WI38 (cell line): ENCODE results near the gene ADARB1.

Experiments used
- H3K4me3 ChIP-seq: 2 replicates; pipeline ENCODE4 v1.5.1; 2011; ENCODE audit warnings: low read depth, mild to moderate bottlenecking, control low read depth, low read length
- CTCF ChIP-seq: IDR thresholded peaks from 2 replicates; pipeline ENCODE4 v1.5.1; 2012; ENCODE audit warnings: low read depth, mild to moderate bottlenecking, control low read depth, low read length

The ADARB1 gene

GRCh38 chr21:45056917-45057560 is 17.3 kb upstream of the ADARB1 start:
- TF ChIP-seq CTCF: no peak
- no peak overlapping the region for H3K4me3 ChIP-seq

- no peak overlapping the region for H3K4me3 ChIP-seq
- no peak for TF ChIP-seq CTCF
Measured at GRCh38 chr21:45057886-45058285, 16.5 kb upstream of the ADARB1 start.

- TF ChIP-seq CTCF: no peak
Measured at GRCh38 chr21:45059121-45059520, 15.3 kb upstream of the ADARB1 start.

GRCh38 chr21:45060089-45060488 is 14.3 kb upstream of the ADARB1 start:
- no peak overlapping the region for H3K4me3 ChIP-seq
- TF ChIP-seq CTCF: no peak

More at GRCh38 chr21:45059121-45059520, 15.3 kb upstream of the ADARB1 start:
- no peak overlapping the region for H3K4me3 ChIP-seq

- TF ChIP-seq CTCF: no peak
- no peak overlapping the region for H3K4me3 ChIP-seq
Measured at GRCh38 chr21:45060675-45061311, 13.6 kb upstream of the ADARB1 start.

- no peak for TF ChIP-seq CTCF
- H3K4me3 ChIP-seq: no peak overlapping the region
Measured at GRCh38 chr21:45064091-45064490, 10.3 kb upstream of the ADARB1 start.

GRCh38 chr21:45064618-45065399 is 9.6 kb upstream of the ADARB1 start:
- no peak for TF ChIP-seq CTCF

More at GRCh38 chr21:45064618-45065399, 9.6 kb upstream of the ADARB1 start:
- no peak overlapping the region for H3K4me3 ChIP-seq
